Lung microvascular endothelial cell (primary cell): ENCODE measurements around the gene PRADC1. TPM values are rescaled to one million over a fixed set of nuclear protein-coding genes. Genes with fewer than 3 reads are reported as not detected.
A peak's percentile ranks its signal among the peaks of the same experiment; 100 is the strongest.

Experiments
- DNase-seq, 2 donors: peaks; one replicate each; pipeline versions ENCODE4 v3.0.0 to v3.0.0-alpha.2; 2010; ENCODE audit warnings: low read depth in 2 of 2
- total RNA-seq: library from RNA; depleted of rRNA; stranded (reverse); fragments of >200 nt; gene quantifications from 2 replicates; pipeline ENCODE4 v1.2.1, GENCODE V29; 2014

PRADC1 gene
- total RNA-seq, 1 donor from 2014 or later: 24.4 TPM

GRCh38 chr2:73205611-73206010 is 27.4 kb downstream of the PRADC1 start:
- DNase-seq: no peak

GRCh38 chr2:73203055-73203681 is 29.9 kb downstream of the PRADC1 start:
- DNase-seq: no peak

GRCh38 chr2:73202156-73203054 is 30.6 kb downstream of the PRADC1 start, which contains the start of gene NOTO:
Gene NOTO, plus strand, starts transcription at chr2:73202574. Its CDS starts 93 bp downstream, at chr2:73202667.
- no peak for DNase-seq

- peak in 1 of 2 donors; percentile 42 for DNase-seq
Observed at GRCh38 chr2:73200281-73200680, 32.8 kb downstream of the PRADC1 start.

- no peak for DNase-seq
Observed at GRCh38 chr2:73197579-73197978, 35.5 kb downstream of the PRADC1 start.

GRCh38 chr2:73187549-73187948 is 45.5 kb downstream of the PRADC1 start:
- no peak for DNase-seq

- DNase-seq: no peak
Observed at GRCh38 chr2:73185965-73186364, 47.1 kb downstream of the PRADC1 start.

Other genes with a start within 250 kb of the PRADC1 start
- gene SFXN5, start 161.5 kb downstream of the PRADC1 start, total RNA-seq: 8.1 and 8.9 TPM in 2 replicates
- gene RAB11FIP5, start 120.3 kb downstream of the PRADC1 start, total RNA-seq: 38.4 and 62.5 TPM in 2 replicates
- not detected in 2 replicates for gene NOTO, start 30.7 kb downstream of the PRADC1 start, total RNA-seq
- gene SMYD5, start 19.0 kb downstream of the PRADC1 start, total RNA-seq: 9.4 and 11.1 TPM in 2 replicates
- gene CCT7, start 1.1 kb upstream of the PRADC1 start, total RNA-seq: 318 and 353 TPM in 2 replicates
- gene FBXO41, start 51.2 kb upstream of the PRADC1 start, total RNA-seq: under 0.01 and 0.22 TPM in 2 replicates
- under 0.01 TPM in 1 of 2 replicates, not detected in the other for gene EGR4, start 60.3 kb upstream of the PRADC1 start, total RNA-seq
- gene ALMS1, start 152.6 kb upstream of the PRADC1 start, total RNA-seq: 3.7 and 5.2 TPM in 2 replicates